GM12878 (cell line): ENCODE data around the gene VTN. TPM values are rescaled to one million over a fixed set of nuclear protein-coding genes. Genes with fewer than 3 reads are reported as not detected.

ENCODE experiments used
- MTA2 ChIP-seq: fragments of 450-650 bp; IDR thresholded peaks from 2 replicates; pipeline ENCODE4 v1.6.1; 2016; ENCODE audit warnings: low read depth, mild to moderate bottlenecking, moderate library complexity
- MXI1 ChIP-seq: fragments of 150-350 bp; IDR thresholded peaks from 2 replicates; pipeline ENCODE4 v1.6.1; 2011; ENCODE audit warnings: low read depth, mild to moderate bottlenecking, inconsistent platforms, low read length, improper control_type of control experiment
- NKRF ChIP-seq: fragments of 450-650 bp; conservative IDR thresholded peaks from 2 replicates; pipeline ENCODE4 v1.6.1; 2017; ENCODE audit warnings: mild to moderate bottlenecking, moderate library complexity
- NR2F1 ChIP-seq: fragments of 450-650 bp; conservative IDR thresholded peaks from 2 replicates; pipeline ENCODE4 v1.6.1; 2017; ENCODE audit warnings: mild to moderate bottlenecking
- PRDM15 ChIP-seq: fragments of 450-650 bp; formaldehyde crosslinking; IDR thresholded peaks from 2 replicates; pipeline ENCODE4 v1.4.0; 2020; ENCODE audit warnings: mild to moderate bottlenecking, moderate library complexity
- ZNF622 ChIP-seq: fragments of 450-650 bp; IDR thresholded peaks from 2 replicates; pipeline ENCODE4 v1.6.1; 2017; ENCODE audit warnings: mild to moderate bottlenecking, inconsistent platforms
- ZZZ3 ChIP-seq: IDR thresholded peaks from 2 replicates; pipeline ENCODE4 v1.6.1; 2011; ENCODE audit warnings: low read depth; ENCODE audit not compliant: control insufficient read depth, insufficient read length
- polyA plus RNA-seq, 11 experiments: library from polyadenylated mRNA; depleted of rRNA in 4 of 11; unstranded in 6 of 11; stranded (reverse) in 5 of 11; fragments of >200 nt; fragmentation: Nextera tagmentation in 4 of 11; fragmentation: Illumina TruSeq in 1 of 11; extraction: Ambion mirVana in 4 of 11; extraction: Trizol in 1 of 11; gene quantifications; 1 replicate in 1 of 11; 2 replicates in 10 of 11; pipeline versions ENCODE4 v1.2.1 to v1.2.3, GENCODE V29; 2011 to 2016; ENCODE audit warnings: inconsistent platforms in 2 of 11, missing spikeins in 2 of 11, low read depth in 1 of 11
- total RNA-seq, 4 experiments: library from RNA; depleted of rRNA in 3 of 4; stranded (reverse); fragments of >200 nt in 3 of 4; fragmentation: Illumina TruSeq in 1 of 4; extraction: Trizol in 1 of 4; gene quantifications; 2 replicates each; pipeline versions ENCODE4 v1.2.1 to v1.2.3, GENCODE V29; 2013 to 2021

Gene VTN
- total and polyA plus RNA-seq, 10 of the 15 experiments (the other 5 are each of a cell fraction or from before 2014, with no cell fraction given): 0.04 to 1.3 (median 0.13) TPM; not detected in 5

- TF ChIP-seq NKRF: no peak
- TF ChIP-seq ZZZ3: no peak
- no peak for TF ChIP-seq NR2F1
- TF ChIP-seq PRDM15: no peak
- no peak for TF ChIP-seq ZNF622
- no peak for TF ChIP-seq MXI1
- peak; percentile 40; the same call in 1 of the 2 replicates for TF ChIP-seq MTA2
Measured at GRCh38 chr17:28327031-28327607, 43.0 kb downstream of the VTN start (continued).
